ENCODE data around the gene RPL7A.
"Not testable (repeated sequence)": the region's sequence is repeated elsewhere in the genome, so short reads cannot be mapped to it uniquely, and the experiment has no call there.

RPL7A gene

DNA sequence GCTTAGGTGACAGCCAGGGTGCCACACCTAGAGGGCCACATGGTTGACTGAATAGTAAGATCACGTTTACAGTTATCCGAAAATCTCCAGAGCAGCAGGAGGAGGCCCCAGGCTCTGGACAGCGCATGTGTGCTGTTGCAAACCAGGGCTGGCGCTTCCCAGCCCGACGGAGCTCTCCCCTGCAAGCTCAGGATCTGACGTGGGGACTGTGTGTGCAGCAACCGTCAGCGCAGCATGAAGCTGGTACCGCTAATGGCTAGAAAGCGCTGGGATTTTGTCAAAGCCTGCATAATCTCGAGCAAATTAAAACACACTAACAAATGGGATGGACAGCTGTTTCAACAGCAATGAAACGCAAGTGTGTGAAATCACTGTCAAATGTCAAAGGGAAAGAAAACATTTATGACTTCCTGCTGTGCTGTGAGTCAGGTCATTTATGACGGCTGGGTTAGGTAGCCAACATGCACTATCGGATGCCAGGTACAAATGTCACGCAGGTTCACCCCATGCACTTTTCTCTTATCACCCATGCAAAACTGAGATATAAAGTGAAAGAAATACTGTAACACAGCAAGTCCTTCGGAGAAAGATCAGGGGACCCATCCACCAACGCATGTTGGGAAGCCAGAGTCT, 20.3 kb downstream of the RPL7A start:
- DNase-seq (ENCODE audit: low read depth), result no peak

DNA sequence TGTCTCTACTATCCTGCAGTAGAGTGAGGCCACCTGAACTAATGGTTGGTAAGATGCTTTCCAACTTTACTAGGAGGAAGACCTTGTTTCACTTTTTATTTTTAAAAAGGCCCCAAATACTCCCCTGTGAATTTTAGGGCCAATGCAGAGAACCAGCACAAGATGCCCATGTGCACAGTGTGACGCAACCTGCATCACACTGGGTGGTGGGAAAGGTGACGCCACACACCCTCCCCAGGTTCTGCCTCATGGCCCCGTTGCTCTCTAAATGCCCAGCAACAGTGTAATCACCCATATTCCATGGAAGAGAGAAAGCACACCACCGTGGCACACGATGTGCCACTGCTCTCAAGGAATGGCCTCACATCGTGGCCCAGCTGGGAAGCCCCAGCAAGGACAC, 21.4 kb downstream of the RPL7A start:
- DNase-seq (ENCODE audit: low read depth), result no peak

DNA sequence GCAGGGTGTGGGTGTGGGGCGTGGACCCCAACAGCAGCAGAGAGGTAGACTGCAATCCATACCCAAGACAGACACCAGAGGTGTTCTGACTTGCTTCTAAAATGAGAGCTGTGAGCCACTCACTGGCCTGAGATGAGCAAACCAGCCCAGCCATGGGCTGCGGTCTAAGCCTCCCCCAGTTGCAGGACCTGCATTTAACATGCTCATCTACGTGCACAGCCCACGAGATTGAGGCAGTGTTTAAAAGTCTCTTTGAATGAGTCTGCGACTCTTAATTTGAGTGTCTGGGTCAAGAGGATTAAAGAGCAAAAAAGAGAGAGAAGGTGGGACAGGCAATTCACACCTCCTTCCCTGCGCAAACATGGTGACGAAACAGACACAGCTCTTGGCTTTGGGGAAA, 21.9 kb downstream of the RPL7A start:
- no peak for DNase-seq (ENCODE audit: low read depth)

DNA sequence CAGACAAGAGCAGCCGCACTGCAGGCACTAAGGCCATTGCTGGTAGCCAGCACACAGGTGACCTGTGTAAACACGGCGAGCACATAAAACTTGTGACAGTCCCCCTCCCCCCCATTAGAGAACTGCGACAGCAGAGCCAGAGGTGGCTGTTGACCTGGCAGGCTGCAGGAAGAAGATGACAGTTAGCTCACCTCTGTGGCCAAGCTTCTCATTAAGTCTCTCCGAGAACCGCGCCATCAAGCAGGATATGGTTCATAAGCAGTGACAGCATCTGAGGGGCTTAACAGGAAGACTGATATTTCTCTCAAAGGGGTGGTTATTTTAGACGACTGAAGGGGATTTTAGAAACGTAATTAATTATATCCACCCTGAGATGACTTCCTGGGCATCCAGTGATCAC, 22.7 kb downstream of the RPL7A start:
- DNase-seq (ENCODE audit: low read depth), result no peak

DNA sequence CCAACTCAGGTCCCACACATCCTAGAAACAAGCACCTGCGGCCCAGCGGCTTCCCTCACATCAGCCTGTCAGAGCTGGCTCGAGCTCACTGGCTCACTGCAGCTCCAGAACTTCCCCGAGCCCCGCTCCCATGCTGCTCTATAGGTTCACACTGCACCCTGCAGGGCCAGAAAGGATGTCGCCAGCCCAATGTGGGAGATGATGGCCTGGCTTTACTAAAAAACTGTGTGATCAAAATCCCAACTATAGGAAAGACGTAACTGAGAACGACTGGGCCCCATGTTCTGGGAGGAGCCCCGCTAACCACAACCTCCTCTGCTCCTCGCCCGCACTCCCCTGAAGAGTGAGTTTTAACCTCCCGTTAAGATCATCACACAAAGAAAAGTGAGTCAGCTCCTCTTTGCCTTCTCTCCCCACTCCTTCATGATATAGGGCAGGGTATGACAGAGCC, 23.3 kb downstream of the RPL7A start:
- DNase-seq (ENCODE audit: low read depth), result no peak

DNA sequence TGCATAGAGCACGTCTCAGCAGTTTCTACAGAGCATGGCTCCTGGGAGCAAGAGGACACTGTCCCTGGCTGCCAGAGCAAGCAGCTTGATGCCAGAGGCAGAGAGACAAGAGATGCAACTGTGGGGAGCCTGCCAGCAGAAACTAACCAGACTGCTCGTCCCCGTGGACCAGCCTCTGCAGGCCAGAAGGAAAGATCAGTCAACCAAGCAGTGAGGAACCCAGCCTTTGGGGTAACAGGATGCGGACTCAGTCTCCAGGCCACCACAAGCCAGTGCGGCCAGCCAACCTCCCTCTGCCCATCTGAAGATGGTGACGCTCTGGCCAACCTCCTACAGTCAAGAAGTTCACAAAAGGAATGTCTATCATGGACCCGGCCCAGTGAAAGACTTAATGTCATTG, 24.1 kb downstream of the RPL7A start:
- DNase-seq (ENCODE audit: low read depth), result no peak

DNA sequence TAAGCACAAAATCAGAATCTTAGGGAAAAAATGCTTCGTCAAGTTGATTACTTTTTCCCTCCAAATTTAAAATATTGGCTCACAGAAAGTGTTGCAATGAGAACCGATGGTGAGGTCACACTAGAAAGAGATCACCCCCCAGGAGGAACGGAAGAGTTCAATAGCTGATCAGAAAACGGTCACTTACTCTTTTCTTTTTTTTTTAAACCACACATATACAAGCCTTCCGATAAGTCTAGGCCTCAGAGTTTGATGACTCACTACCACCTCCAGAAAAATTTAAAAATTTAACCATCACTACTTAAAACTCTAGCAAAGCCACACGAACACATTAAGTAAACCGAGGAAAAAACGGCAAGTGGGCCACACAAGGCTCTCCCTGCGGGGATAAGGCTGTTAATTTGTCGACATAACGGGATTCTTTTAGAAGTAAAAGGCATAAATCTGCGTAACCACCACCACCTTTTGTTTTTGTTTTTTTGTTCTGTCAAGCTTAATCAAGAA, 26.6 kb downstream of the RPL7A start:
- DNase-seq (ENCODE audit: low read depth), result peak; percentile 46

DNA sequence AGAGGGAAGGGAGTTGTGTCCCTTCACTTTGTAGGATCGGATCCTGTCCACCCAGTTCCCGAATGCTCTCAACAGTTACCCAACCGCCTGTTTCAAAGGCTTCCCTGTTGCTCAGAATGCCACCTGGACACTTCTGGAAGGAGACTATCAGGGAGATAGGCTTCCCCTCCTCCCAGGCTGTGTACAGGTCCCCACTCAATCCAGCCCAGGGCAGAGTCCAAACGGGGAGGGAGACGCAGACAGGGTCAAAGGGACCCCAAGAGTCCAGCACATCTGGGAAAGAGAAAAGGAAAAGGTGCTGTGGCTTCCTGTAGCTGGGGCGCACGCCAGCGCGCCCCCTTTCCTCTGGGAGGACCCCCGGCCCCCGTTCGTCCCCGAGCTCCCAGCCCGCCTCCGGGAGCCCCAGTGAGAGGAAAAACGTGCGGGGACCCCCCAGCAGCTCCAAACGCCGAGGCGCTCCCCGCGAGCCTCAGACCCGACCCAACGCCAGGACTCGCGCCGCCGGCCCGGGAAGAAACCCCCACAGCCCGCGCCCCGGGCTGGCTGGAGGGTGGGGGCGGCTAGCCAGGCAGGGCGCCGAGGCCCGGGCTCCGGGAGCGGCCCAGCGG, 27.2 kb downstream of the RPL7A start:
- no peak for DNase-seq (ENCODE audit: low read depth)

DNA sequence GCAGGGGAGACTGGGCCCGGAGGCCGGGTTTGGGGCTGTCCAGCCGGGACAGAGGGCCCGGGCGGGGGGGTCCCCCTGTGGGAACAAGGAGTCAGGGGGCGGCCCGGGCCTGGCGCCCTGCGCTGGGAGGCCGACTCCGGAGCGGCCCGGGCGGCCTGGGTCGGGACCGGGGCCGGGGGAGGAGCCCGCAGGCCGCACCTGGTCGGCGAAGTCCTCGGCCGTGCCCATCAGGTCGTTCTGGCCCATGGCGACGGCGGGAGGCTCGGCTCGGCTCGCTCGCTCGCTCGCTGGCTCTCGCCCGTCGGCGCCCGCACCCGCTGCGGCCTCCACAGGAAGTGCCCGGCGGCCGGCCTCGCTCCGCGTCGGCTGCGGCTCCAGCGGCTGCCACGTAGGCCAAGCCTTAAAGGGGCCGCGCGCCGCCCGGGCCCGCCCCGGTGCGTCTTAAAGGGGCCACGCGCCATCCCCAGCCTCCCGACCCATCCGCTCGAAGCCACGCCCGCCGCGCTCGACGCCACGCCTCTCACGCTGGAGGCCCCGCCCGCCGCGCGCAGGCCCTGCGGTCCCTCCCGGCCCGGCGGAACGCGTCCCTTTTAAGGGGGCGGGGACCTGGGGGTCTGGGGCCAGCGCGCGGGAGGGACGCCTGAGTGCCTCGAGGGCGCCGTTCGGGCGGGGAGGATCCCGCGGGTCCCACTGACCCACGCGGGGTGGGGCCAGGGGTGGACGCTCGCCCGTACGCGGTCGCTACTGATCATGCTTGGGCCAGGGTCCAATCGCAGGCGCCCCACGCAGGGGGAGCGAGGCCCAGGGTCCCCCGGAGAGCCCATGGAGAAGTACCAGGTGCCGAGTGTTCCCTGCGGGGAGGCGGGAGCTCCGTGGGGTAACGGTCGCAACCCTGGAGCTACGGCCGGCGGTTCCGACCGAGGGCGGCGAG, 28.0 kb downstream of the RPL7A start, which contains the start of the genes STKLD1 and SURF4:
Gene STKLD1, plus strand, starts transcription at position 643 of the 931 bp plus-strand sequence. Its CDS starts 108 bp downstream, at position 751.
Gene SURF4, minus strand, starts transcription at position 337 of the 931 bp plus-strand sequence. Its CDS starts 91 bp downstream, at position 246.
- peak; percentile 70 for DNase-seq (ENCODE audit: low read depth)

DNA sequence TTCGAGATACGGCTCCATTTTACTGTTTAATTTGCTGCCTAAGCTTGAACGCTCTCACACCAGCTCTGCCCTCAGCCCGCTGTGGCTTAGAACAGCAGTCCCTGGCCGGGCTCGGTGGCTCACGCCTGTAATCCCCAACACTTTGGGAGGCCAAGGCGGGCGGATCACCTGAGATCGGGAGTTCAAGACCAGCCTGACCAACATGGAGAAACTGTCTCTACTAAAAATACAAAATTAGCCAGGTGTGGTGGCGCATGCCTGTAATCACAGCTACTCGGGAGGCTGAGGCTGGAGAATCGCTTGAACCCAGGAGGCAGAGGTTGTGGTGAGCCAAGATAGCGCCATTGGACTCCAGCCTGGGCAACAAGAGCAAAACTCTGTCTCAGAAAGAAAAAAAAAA, 29.3 kb downstream of the RPL7A start:
- not testable (repeated sequence) for DNase-seq (ENCODE audit: low read depth)

DNA sequence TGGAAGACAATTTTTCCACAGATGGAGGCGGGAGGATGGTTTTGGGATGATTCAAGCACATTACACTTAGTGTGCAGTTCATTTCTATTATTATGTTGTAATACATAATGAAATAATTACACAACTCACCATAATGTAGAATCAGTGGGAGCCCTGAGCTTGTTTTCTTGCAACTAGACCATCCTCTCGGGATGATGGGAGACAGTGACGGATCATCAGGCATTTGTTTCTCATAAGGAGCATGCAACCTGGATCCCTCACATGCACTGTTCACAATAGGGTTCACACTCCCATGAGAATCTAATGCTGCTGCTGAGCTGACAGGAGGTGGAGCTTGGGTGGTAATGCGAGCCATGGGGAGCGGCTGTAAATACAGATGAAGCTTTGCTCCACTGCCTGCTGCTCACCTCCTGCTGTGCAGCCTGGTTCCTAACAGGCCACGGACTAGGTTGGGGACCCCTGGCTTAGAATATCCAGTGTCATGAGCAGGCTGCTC, 29.8 kb downstream of the RPL7A start:
- peak; percentile 37 for DNase-seq (ENCODE audit: low read depth)

DNA sequence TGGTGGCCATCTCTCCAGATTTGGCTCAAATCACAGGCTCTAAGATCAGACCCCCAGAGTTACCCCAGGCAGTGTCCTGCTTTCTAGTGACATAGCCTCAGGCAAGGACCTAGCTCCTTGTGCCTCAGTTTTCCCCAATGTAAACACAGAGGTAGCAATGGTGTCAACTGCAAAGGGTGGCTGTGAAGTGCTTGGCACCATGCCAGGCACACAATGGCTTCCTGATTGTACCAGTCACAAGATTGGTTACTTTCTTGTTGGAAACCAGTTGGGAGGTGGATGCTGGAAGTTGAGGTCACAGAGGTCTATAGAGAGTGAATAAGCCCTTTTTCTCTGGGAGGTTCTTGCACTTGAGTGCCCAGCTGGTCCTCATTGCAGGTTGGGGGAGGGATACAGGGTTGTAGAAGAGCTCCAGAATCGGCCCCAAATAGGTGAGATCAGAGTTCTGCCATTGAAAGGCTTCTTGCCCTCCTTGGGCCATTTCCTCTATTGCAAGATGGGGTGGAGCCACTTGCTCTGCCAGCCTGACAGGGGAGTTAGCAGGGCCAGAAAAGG, 30.5 kb downstream of the RPL7A start:
- DNase-seq (ENCODE audit: low read depth), result no peak

DNA sequence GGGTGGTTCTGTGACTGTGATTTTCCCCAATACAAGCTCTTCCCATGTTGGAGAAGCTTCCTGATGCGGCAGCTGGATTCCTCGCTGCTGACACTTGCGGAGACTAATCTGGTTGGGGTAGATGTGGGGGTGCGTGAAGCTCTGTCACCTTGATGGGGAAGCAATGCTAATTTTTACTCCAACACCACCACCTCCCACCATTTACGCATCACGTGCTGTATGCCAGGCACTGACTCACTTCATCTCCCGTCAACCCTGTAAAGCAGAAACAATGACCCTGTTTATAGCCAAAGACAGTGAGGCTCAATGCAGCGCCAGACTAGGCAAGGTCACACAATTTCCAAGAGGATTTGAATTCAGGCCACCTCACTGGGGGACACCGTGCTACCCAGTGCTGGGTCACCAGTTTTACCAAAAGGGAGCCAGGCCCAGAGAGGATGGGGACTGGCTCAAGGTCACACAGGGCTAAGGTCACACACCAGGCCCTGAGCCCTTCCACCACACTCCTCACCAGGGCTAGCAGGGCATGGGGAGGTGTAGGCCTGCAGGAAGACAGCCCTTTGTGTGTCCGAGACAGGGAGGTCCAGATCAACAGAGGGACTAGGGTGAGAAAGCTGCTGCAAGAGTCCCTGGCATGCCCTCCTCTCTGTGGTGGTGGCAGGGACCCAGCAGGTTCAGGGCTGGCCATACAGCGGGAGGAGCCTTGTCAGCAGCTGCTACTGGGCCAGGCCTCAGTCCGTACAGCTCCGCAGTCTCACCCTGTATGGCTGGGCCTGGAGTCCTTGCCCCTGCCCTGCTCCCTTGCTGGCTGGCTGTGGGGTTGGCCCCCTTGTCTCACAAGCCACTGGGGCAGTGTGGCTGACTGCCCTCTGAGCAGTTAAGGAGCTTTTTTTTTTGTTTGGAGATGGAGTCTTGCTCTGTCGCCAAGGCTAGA, 31.4 kb downstream of the RPL7A start:
- DNase-seq (ENCODE audit: low read depth), result no peak

DNA sequence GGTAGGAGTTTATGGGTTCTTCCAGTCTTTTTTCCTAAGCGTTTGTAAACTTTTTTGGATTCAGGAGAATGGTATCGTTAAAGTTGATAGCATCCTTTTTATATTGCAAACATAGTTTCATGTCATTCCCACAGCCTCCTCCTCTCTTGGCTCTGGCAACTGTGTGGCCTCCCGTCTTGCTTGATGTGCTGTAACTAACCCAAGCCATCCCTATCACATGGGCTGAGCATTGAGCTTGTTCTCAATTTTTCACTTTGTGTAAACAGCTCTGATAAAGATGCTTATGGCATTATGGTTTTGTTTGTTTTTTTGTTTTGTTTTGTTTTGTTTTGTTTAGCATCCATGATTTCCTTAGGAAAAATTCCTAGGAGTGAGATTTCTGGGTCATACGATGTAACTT, 32.7 kb downstream of the RPL7A start:
- DNase-seq (ENCODE audit: low read depth), result no peak

DNA sequence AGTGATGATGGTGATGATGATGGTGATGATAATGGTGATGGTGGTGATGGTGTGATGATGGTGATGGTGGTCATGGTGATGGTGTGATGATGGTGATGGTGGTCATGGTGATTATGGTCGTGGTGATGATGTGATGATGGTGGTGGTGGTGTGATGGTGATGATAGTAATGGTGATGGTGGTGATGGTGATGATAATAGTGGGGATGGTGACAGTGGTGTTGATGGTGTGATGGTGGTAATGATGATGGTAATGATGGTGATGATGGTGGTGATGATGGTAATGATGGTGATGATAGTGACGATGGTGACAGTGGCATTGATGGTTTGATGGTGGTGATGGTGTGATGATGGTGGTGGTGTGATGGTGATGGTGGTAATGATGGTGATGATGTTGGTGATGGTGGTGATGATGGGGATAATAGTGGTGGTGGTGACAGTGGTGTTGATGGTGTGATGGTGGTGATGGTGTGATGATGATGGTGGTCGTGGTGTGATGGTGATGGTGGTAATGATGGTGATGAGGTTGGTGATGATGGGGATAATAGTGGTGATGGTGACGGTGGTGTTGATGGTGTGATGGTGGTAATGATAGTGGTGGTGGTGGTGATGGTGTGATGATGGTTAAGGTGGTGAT, 34.6 kb downstream of the RPL7A start:
- DNase-seq (ENCODE audit: low read depth), result no peak

DNA sequence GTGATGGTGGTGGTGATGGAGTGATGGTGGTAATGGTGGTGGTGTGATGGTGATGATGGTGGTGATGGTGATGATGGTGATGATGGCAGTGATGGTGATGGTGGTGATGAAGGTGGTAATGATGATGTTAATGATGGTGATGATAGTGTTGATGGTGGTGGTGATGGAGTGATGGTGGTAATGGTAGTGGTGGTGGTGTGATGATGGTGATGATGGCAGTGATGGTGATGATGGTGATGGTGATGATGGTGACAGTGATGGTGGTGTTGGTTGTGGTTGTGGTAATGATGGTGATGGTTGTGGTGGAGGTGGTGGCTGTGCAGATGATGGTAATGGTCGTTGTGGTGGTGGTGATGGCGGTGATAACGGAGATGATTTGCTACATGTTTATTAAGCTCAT, 35.4 kb downstream of the RPL7A start:
- no peak for DNase-seq (ENCODE audit: low read depth)

DNA sequence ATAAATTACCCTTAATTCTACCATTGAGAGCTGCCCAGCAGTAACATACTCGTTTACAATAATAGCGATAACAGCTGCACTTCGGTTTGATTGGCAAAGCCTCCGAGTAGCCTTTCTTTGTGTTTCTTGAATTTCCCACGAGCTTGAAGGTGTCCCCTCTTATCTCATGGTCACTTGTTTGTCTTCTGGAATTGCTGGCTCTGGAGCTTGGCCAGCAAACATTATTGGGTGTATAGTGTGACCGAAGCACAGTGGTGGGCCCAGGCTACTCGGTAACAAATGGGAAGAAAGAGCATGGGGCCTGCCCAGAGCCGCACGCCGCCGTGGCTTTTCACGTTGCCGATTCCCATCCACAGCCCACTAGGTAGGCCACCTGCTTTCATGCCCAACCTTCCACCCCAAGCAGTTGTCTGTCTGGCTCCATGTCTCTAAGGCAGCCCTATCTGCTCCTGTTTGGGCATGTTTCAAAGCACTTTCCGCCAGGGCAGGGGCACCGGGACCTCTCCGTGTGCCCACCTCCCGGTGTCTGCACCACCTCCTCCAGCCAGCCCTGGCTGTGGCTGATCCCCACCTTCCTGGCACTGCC, 36.8 kb downstream of the RPL7A start:
- DNase-seq (ENCODE audit: low read depth), result no peak

DNA sequence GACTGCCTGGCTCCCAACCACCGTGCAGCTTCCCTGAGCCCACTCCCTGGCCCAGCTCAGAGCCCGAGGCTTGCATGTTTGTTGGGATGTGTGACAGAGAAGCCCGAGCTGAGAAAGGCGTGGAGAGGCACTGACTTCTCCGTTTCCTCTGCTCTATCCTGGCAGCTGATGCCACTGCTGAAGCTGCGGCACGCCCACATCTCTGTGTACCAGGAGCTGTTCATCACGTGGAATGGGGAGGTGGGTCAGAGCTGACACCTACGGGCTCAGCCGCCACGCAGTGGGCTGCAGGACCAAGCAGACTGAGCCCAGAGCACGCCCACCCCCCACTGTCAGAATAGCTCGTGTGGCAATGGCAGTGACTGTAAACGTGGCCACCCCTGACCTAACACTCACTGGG, 37.4 kb downstream of the RPL7A start:
- no peak for DNase-seq (ENCODE audit: low read depth)

DNA sequence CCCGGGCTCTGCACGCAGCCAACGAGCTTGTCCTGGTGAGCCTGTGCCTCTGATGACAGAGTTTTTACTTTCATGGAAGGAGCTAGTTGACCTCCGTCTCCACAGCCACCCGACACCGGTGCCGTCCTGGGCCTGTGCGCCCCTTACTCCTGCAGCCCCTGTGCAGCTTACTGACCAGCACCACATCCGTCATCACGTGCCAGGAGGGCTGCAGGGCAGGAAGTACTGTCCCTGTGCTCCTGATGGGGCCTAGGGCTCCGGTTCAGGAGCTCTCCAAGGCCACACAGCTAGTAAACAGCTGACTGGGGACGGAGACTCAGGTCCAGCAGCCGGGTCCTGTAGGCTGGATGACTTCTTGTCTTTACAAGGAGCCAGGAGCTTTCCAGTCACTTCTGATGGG, 38.3 kb downstream of the RPL7A start:
- no peak for DNase-seq (ENCODE audit: low read depth)

DNA sequence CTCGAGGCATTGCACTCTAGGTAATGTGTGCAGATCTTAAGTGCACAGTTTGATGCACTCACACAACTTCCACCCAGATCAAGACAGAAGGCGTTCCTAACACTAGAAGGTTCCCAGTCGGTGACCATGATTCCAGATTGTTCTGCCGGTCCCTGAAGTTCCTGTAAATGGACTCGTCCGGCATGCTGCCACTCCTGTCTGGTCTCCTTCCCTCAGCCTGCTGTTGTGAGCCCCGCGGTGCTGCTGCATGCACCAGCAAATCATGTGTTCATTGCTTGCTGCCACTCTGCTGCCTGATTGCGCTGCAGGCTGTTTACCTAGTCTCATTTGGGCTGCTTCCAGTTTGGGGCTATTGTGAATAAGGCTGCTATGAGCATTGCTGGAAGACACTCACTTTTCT, 39.7 kb downstream of the RPL7A start:
- DNase-seq (ENCODE audit: low read depth), result no peak

Data from HS-5 (cell line).